HG03520 (cell line): ENCODE results near the gene MED13L.
"Not testable (repeated sequence)": the region's sequence is repeated elsewhere in the genome, so short reads cannot be mapped to it uniquely, and the experiment has no call there.

Source experiments
- ATAC-seq: cut with Tn5 transposase; IDR thresholded peaks from one replicate; pipeline ENCODE4 v1.9.1; 2021; ENCODE audit warnings: mild to moderate bottlenecking, moderate library complexity; ENCODE audit not compliant: unreplicated experiment

Gene MED13L

DNA sequence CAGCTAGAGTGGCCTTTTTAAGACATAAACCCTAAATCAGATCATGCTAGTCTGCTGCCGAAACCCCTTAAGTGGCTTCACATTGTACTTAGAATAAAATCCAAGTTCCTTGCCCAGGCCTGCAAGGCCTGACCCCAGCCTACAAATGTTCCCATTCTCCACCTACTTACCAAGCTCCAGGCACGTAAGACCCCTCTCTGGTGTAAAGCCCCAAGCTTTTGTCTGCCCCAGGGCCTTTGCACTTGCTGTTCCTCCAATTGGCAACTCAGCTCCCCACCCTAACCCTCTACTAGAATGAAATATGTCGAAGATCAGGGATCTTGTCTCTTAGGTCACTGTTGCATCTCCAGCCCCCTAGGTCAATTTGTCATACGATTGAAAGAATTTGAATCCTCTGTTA lies 27.1 kb upstream of the MED13L start:
- no peak for ATAC-seq

DNA sequence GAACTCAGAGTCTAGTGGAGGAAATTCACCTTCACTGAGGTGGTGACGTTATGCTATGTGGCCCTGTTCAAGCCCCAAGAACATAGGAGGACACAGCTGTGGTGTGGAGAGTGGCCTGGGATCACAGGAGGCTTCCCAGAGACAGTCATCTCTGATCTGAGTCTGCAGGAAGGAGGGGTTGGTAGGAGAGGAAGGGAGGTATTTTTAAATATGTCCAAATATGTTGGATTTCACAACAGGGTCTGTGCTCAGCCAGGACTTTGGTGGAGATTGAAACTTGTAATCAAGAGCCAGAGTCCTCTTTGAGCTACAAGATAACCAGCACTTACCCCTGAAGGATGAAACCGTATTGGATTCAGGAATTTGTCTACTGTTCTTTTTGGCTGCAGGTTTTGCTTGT lies 26.4 kb upstream of the MED13L start:
- no peak for ATAC-seq

DNA sequence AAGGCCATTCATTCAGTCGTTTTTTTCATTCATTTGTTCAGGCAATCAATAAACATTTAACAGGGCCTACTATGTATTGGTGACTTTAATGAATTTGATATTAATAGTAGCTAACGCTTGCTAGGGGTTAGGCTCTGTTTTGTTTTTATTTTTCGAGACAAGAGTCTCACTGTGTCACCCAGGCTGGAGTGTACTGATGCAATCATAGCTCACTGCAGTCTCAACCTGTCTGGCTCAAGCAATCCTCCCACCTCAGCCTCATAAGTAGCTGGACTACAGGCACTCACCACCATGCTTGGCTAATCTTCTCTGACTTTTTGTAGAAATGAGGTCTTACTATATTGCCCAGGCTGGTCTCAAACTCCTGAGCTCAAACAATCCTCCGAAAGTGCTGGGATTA lies 25.6 kb upstream of the MED13L start:
- ATAC-seq: no peak

DNA sequence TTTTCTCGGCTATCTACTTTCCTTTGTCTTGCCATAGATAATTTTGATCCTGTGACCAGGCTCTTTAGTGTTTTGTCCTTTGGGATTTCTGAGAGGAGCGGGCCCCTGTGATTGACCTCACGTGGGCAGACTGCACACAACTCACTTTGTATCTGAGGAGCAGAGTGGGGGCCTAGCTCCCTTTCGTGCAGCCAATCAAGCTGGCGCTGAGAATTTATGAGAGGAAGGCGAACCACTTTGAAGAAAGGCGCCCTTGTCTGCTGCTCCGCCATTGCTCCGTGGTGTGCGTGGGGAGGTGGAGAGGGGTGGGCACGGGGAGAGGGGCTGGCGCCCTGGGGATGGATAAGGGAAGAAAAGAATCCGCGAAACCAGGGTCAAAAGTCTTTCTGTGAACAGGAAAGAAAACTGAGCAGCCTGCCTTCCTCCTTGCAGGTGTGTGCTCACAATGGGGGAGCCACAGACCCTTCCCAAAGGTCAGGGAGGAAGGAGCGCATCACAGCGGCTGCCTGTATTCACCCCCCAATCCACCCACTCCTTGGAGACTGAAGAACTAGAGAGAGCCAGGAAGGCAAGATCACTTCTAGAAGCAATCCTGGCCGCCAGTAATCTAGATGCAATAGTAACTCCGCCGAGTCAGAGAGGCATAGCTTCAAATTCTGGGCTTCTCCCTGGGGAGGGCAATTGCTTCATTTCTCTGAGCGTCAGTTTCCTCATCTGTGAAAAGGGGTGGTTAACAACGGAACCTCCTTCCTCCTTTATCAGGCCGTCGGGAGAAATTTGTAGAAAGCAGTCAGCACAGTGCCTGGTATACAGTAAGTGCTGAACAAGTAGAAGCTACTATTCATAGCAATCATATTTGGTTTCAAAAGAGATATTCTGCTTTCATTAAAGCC lies 24.9 kb upstream of the MED13L start:
- no peak for ATAC-seq

DNA sequence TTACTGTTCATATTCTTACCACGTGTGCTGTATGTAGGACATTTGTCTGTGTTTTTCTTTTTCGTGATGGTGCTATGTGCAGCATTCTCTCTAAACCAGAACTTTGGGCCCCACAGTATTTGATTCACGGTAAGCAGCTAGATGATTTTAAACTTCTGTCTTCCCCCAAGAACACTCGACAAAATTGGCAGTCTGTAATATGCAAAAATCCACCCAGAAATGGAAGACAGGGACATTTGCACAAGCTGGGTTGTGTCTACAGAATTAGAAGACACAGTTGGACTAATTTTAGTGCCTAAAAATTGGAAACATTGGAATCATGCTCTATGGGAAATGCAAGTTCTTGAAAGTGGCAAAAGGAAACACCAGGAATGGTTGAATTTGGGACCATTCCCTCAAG lies 24.1 kb upstream of the MED13L start:
- no peak for ATAC-seq

DNA sequence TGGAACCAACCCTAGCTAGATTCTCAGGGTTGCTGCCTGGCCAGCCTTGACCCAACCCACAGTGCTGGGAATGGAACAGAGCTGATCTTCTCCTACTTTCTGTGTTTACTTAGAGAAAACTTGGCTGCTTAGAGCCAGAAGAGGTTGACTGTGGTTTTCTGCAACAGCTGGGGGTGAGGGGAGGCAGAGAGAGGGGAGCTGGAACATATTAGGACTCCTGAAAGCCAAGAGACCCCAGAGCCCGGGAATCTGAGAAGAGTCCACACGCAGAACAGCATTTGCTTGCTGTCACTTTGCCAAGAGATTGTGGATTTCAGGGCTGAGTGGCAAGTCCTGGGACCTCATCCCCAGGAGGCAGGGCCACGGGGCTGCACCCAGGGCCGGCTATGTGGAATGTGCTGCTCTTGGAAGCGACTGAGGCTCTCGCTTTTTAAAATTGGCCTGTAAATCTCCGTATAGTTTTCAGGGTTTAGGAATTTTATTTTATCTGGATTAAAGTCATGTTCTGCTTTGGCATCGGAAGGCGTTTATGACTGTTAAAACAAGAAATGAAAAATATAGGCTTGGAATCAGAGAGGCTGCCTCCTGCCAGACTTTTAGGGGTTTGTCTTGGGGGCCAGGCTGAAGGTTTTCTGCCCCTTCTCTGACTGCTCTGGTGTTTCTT lies 22.3 kb upstream of the MED13L start:
- no peak for ATAC-seq

DNA sequence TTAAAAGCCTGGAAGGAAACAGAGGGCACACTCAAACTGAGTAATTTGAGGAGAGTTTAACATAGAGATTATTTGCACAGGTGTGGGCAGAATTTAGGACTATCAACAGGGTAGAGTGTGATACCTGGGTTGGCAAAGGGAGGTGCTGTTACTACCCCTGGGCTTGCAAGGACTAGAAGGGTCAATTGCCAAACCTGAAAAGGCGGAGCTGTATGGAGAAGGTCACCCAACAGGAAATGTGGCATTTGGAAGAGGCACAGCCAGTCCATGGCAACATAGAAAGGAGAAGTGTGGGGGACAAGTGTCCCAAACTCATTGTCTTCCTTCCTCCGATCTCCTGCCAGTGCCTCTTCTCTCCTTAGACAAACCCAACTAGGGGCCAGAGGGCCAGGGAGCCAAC lies 21.6 kb upstream of the MED13L start:
- no peak for ATAC-seq

DNA sequence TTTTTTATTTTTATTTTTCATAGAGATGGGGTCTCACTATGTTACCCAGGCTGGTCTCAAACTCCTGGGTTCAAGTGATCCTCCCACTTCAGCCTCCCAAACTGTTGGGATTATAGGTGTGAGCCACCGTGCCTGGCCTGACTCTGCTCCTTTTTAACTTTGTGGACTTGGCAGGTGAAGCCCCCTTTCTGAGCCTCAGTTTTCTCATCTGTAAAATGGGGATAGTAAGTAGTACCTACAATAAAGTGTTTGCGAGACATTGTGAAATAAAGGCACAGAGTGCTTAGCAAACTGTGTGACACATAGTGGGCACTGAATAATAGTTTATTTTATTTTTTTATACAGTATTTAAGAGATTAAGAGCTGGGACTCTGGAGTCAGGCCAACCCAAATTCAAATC lies 21.1 kb upstream of the MED13L start:
- no peak for ATAC-seq

DNA sequence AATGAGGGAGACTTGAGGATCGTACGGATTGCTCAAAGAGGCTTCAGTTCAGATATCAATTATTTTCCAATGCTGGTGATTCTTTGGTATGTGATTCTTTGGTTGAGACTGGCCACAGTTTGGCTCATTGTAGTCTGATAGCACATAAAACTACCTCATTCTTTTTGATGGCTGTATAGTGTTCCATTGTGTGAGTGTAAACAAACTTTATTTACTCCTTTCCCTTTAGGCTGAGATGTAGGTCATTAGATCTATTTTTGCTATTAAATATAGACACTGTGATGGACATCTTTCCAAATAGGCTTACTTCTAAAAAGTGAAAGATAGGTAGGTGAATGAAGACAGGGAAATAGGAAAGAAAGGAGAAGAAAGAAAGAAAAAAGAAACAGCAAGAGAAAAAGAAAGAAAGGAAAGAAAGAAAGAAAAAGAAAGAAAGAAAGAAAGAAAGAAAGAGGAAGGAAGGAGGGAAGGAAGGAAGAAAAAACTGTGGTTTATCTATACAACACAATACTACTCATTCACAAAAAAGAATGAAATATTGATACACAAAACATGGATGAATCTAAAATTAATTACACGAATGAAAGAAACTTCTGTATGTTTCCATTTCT lies 19.8 kb upstream of the MED13L start:
- ATAC-seq: no peak

DNA sequence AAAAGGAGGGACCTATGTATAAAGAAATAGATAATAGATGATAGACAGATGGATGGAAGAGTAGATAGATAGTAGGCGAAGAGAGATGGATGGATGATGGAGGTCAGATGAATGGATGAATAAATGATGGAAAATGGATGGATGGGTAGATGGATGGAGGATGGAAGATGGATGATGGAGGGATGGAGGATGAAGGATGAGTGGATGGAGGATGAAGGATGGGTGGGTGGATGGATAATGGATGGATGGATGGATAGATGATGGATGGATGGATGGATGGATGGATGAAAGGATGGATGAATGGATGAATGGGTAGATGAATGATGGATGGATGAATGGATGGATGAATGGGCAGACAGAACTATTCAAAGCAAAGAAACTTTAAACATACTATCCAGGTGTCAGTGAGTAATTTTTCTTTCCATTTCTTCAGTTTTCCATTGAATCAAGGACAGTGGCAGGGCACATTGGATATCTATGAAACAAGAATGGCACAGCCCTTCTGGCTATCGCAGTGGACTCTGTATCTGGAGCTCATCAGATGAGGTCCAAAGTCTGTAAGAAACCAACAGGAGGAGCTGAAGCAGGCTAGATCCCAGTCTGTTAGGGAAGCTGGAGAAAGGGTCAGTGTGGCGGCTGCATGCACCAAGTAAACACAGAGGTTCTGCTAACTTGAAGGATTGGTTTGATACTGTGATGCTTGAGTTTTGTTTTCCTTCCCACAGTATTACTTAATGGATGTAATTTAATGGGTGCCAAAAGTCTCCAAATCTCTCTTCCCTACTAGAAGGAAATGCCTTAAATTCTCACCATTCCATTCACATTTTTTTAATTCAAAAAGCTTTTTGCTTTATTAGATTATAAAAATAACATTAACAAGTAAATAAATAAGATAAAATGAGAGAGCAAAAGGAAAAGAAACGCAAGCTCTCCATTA lies 18.1 kb upstream of the MED13L start:
- ATAC-seq: no peak

DNA sequence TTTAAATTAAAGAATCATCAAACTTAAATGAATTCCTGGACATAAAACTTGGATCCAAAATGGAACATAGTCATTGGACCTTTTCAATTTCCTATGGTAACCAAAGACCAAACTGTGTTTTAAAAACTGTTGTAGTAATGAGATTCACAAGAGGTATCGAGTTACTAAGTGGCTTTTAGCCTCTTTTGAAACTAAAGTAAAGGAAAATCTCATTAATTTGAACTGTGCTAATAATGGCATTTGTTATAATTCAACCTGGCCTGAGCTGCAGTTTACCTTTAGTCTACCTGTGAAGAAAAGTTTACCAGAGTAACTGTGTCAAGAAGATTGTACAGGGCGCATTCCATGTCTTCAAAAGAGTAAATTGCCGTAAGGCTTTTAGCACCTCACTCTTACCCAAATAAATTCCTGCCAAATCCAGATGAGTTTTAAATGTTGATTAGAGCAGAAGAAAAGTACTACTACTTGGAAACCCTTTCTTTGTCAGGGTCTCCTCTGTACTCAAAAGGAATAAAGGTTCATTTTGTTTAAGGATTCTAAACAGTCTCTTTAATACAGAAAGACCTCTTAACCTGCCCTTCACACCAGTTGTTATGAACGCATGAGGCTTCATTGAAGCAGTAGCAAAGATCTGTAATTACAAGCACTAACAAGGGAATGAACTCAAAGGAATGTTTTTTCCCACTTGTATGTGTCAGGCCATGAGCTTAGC lies 17.1 kb upstream of the MED13L start:
- no peak for ATAC-seq

DNA sequence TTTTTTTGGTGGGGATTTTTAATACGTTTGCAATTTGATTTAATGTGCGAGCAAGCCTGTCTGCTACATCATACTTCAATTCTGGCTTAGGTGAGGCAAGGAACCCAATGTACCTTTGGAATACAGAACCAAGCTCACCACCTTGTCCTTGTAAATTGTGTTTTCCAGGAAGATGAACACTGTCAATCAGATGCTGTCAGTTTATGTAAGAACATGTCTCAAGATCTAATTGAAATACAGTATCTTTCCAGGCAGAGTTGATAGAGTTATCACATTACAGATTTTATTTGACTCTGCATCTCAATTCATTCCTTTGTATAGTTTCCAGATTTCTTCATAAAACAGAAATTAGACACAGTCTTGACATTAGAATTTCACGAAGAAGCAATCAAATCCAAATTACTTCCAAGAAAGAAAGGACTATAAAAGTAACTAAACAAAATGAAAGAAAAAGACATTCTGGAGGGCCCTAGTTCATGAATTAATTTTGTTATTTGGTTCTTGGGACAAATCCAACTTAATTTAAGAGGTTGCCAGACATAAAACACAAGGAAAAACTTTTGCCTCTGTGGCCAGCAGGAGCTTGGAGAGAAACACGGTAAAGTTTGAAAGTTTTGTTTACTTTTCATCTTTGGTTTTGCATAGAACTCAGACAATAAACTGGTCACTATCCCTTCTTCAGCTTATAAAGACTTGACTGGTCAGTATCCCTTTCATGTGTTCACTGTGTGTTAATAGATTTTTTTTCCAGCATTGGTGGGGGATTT lies 16.4 kb upstream of the MED13L start:
- ATAC-seq: no peak

DNA sequence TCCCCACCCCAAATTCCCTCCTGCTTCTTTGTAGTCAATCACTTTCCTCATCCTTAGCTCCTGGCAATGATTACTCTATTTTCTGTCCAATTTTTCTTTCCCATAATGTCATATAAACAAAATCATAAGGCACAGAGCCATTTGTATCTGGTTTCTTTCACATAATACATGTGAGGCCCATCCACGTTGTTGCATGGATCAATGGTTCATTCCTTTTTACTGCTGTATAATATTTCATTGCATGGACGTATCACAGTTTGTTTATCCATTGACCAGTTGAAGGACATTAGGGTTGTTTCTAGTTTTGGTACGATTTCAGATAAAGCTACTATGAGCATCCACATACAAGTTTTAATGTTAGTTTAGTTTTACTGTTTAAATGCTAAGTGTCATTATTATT lies 13.7 kb upstream of the MED13L start:
- ATAC-seq: no peak

DNA sequence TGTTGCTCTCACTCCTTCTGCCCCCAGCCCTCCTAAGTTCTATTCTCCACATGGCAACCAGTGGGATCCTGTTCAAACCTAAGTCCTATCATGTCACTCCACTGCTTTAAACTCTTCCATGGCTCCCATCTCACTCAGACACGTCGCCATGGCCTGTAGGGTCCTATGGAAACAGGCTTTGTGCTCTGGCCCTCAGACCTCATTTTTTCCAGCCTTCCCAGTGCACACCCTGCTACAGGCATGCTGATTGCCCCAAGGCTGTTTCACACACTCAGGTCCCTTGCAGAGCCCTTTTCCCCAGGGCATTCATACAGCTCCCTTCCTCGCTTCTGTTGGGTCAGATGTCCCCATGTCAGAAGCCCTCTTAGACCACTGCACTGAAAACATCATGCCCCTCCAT lies 11.2 kb upstream of the MED13L start:
- ATAC-seq: no peak

DNA sequence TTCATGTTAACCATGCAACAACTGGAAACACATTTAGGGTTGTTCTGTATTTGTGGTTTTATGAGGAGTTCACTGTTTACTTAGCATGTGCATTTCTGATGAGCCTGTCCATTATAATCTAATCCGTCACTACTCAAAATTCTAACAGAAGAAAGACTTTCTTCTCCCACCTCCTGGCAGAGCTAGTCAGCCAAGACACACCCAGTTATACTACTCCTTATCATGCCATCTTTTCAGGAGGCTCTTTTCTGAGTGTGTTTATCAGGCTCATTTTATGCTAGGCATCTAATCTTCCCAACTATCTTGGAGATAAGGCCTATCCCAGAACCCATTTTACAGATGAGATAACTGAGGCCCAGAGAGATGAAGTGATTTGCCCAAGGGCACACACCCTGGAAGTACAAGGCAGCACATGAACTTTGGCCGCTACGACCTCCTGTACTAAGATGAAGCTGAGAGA lies 10.4 kb upstream of the MED13L start:
- ATAC-seq: no peak

DNA sequence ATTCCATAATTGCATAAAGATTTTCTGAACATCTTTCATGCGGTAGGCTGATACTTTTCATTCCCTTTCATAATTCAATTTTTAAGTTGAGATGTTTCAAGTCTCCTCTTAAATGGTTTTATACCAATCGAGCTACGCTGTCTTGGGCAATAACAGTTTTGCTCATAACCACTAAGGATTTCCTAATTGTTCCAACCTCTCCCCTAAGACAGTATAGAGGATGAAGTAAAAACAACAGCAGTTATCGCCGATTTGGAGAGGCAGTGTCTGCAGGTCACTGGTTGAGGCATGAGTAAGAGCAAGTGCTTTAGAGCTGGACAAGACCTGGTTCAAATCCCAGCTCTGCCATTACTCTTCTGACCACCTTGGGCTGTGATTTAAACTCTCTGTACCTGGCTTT lies 6.9 kb upstream of the MED13L start:
- ATAC-seq: no peak

DNA sequence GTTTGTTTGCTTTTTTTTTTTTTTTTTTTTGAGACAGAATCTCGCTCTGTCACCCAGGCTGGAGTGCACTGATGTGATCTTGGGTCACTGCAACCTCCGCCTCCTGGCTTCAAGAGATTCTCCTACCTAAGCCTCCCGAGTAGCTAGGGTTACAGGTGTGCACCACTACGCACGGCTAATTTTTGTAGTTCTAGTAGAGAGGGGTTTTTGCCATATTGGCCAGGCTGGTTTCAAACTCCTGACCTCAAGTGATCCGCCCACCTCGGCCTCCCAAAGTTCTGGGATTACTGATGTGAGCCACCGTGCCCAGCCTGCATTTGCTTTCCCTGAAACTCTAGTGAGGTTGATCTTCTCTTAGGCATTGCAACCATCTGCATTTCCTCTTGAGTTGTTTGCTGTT lies 6.4 kb upstream of the MED13L start:
- ATAC-seq: not testable (repeated sequence)

DNA sequence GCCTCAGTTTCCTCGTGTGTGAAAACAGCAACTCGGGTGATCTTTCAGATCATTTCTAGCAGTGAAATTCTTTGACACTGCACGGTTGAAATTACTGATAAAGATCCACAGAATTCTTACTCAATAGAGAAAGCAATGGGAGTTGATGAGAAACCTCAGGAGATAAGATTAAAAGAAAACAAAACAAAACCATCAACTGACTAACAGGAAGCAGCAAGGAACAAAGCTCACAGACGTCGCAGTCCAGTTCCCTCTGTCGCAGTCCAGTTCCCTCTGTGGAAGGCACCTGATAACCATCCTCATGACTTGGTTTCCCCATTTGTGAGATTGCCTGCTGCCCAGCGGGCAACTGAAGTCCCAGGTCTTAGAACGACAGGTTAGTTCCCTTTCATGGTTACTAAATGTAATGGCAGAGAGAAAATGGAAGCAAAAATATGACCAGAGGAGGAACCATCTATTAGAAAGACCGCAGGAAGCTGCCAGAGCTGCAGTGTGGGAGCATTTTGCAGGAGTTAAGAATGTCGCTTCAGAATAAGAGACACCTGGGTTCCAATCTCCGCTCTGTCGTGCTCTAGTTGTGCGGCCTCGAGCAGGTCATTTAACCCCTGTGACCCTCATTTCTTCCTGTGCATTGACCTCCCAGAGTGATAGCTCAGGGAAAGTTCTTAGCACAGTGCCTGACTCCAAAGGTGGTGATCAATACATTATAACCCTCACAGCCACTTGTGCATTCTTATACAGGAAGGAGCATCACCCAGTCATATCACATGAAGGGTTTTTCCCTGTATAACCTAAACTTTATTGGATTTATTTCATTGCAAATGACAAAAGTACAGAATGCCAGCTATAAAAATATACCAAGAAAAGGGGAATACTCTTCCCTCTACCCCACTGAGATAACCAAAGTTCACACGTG lies 5.1 kb upstream of the MED13L start:
- no peak for ATAC-seq
